ENCODE measurements around the gene TPRA1. TPM values are rescaled to one million over a fixed set of nuclear protein-coding genes. Genes with fewer than 3 reads are reported as not detected.

The TPRA1 gene
- total RNA-seq, 1 donor from 2014 or later: 37.2 TPM

DNA sequence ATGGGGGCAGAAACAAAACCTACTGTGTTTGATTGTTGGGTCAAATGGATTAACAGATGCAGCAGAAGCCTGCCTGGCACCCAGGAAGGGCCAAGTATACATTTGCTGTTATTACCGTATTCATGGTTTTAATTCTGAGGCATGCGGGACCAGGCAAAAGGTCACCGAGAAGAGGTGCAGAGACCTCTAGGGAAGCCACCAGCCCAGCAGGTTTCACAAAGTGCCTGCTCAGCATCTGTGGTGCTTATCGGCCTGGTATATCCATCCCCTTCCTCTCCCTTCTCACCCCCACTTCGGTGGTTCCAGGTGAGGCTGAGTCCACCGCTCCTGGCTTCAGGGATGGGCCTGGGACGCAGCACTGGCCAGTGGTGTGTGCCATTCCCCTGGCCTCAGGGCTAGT is 13.1 kb downstream of the TPRA1 start:
- Mint-ChIP-seq H3K27ac (no peak overlapping the region), H3K4me1 (peaks cover 5% of the 10 kb centered on the region), H3K9me3 (no peaks in the 10 kb centered on the region), H3K4me3 (no peak overlapping the region), H3K27me3 (ENCODE audit: low read depth) (no peaks in the 10 kb centered on the region), H3K36me3 (peaks cover 7% of the 10 kb centered on the region)
- TF ChIP-seq CTCF (IDR thresholded peaks at IDR 0.05; ENCODE audit: unreplicated experiment): no peak
- DNase-seq (ENCODE audit: low spot score in 2 of 2, unreplicated experiment in 2 of 2): no peak

DNA sequence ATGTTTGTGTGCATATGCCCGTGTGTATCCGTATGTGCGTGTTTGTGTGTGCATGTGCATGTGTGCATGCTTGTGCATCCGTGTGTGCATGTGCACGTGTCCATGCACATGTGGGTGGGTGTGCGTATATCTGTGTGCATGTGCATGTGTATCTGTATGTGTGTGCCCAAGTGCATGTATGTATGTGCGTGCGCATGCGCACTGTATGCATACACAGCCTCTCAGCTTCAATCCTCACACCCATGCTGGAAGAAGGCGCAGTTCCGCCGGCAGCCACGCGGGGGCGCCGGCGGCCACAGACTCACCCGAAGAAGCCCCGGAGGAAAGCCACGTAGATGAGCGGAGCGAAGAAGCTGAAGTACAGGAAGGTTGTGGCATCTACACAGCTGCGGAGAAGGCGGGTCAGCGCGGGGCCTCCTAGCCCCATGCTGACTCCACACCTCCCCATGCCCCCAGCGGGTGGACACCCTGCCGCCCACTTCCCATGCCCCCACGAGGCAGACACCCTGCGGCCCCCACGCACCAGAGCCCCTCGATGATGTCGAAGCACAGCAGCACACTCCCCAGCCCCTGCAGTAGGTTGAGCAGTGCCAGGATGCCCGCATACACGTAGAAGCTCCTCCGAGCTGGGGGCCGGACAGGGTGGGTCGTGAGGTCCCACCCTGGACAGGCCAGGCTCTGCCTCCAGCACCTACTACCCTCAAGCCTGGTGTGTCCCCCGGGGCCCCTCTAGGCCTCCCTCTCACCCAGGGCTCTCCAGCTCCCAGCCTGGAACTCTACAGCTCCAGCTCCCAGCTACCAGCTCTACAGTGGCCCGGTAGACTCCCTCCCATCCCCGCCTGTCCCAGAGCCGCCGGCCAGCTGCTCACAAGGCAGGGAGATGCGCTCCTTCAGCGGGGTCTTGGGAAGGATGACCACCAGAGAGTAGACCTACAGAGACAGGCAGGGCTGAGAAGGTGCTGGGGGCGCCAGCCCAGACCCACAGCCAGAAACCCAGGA is 15.4 kb downstream of the TPRA1 start:
- Mint-ChIP-seq H3K27me3 (ENCODE audit: low read depth) (no peaks in the 10 kb centered on the region), H3K4me3 (no peak overlapping the region), H3K9me3 (peaks cover 2% of the 10 kb centered on the region), H3K27ac (peak overlapping the region; percentile 50), H3K4me1 (peaks cover 5% of the 10 kb centered on the region), H3K36me3 (peaks cover 21% of the 10 kb centered on the region)
- peak; percentile 63 to 86 for DNase-seq (ENCODE audit: low spot score in 2 of 2, unreplicated experiment in 2 of 2)
- peak; percentile 97 for TF ChIP-seq CTCF (IDR thresholded peaks at IDR 0.05; ENCODE audit: unreplicated experiment)

- TF ChIP-seq CTCF (IDR thresholded peaks at IDR 0.05; ENCODE audit: unreplicated experiment): no peak
- no peaks in the 10 kb centered on the region for H3K27me3 Mint-ChIP-seq (ENCODE audit: low read depth)
- peaks cover 5% of the 10 kb centered on the region for H3K4me1 Mint-ChIP-seq
- no peak for DNase-seq (ENCODE audit: low spot score in 2 of 2, unreplicated experiment in 2 of 2)
- no peak overlapping the region for H3K4me3 Mint-ChIP-seq
- no peak overlapping the region for H3K27ac Mint-ChIP-seq
- H3K9me3 Mint-ChIP-seq: peaks cover 2% of the 10 kb centered on the region
- peaks cover 17% of the 10 kb centered on the region for H3K36me3 Mint-ChIP-seq
Observed at GRCh38 chr3:127573912-127574311, 16.6 kb downstream of the TPRA1 start.

DNA sequence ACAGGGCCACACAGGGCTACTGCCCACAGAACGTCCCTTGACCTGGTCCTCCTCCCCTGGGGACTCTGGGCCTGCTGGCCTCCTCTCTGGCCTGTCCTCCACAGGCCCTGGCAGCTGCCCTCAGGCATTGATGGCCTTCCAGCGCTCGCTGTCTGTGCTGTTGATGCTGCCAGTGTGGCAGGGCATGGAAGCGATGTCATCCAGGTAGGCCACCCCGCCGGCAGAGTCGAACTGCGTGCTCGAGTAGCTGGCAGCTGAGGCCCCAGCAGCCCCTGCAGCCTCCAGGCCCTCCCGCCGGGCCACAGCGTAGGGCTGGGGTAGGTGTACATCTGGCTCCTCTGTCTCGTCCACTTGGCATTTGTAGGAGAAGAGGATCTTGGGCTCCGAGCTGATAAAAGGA is 17.1 kb downstream of the TPRA1 start:
- no peak for DNase-seq (ENCODE audit: low spot score in 2 of 2, unreplicated experiment in 2 of 2)
- peaks cover 17% of the 10 kb centered on the region for H3K36me3 Mint-ChIP-seq
- no peak for TF ChIP-seq CTCF (IDR thresholded peaks at IDR 0.05; ENCODE audit: unreplicated experiment)
- peaks cover 5% of the 10 kb centered on the region for H3K4me1 Mint-ChIP-seq
- peaks cover 2% of the 10 kb centered on the region for H3K9me3 Mint-ChIP-seq
- no peaks in the 10 kb centered on the region for H3K27me3 Mint-ChIP-seq (ENCODE audit: low read depth)
- H3K4me3 Mint-ChIP-seq: no peak overlapping the region
- no peak overlapping the region for H3K27ac Mint-ChIP-seq

DNA sequence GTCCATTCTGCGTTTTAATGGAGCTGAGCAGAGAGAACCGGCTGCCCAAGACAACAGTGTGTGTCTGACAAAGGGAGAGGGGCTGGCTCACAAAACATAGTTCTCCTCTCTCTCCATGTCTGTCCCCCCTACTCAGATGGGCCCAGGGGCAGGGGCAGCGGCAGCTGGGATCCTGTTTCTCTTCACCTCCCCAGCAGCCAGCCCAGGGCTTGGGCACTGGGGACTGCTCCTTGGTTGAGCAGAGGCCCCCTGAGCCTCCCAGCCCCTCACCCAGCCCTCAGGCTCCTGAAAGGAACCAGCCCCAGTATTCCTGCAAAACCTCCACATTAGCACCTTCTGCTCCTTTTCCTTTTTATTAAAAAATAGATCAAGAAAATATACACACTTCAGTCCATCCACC is 17.8 kb downstream of the TPRA1 start:
- H3K9me3 Mint-ChIP-seq: peaks cover 2% of the 10 kb centered on the region

More for the DNA sequence above, 17.8 kb downstream of the TPRA1 start:
- Mint-ChIP-seq H3K27me3 (ENCODE audit: low read depth) (no peaks in the 10 kb centered on the region), H3K4me1 (peaks cover 5% of the 10 kb centered on the region), H3K27ac (no peak overlapping the region), H3K4me3 (no peak overlapping the region), H3K36me3 (peaks cover 17% of the 10 kb centered on the region)
- no peak for TF ChIP-seq CTCF (IDR thresholded peaks at IDR 0.05; ENCODE audit: unreplicated experiment)
- no peak for DNase-seq (ENCODE audit: low spot score in 2 of 2, unreplicated experiment in 2 of 2)
